HCT116 (cell line): Measurements from ENCODE around the gene SGMS1. TPM values are rescaled to one million over a fixed set of nuclear protein-coding genes. Genes with fewer than 3 reads are reported as not detected.

Experiments used
- ATAC-seq: fragments of 200-7000 bp; cut with Tn5 transposase; 2 replicates; pipeline ENCODE4 v1.9.1; 2020; ENCODE audit warnings: mild to moderate bottlenecking, moderate library complexity
- BruUV-seq: library from RNA; stranded (reverse); fragments of 400-500 nt; replicated peaks from 2 replicates; lab custom pipeline; 2021; lab: Mats Ljungman, UMichigan
- CTCF ChIA-PET: fragments of 300-600 bp; sonication (Branson Sonifier 250); formaldehyde crosslinking; loops from one replicate; lab custom pipeline; 2021; ENCODE audit warnings: antibody characterized with exemption; lab: Charles Lee
- POLR2A ChIA-PET: fragments of 300-600, 350-600 bp; sonication (Branson Sonifier 250); formaldehyde crosslinking; loops from one replicate; lab custom pipeline; 2021; ENCODE audit warnings: antibody characterized with exemption; lab: Charles Lee
- RAD21 ChIA-PET, 2 experiments: fragments of 300-600 bp; sonication (Branson Sonifier 250); formaldehyde crosslinking; loops; one replicate each; lab custom pipeline; 2023; ENCODE audit warnings: low total read pairs in 2 of 2; ENCODE audit not compliant: uncharacterized antibody in 2 of 2, unreplicated experiment in 2 of 2, low non-redundant PET in 1 of 2; lab: Charles Lee
- DNase-seq: peaks from one replicate; pipeline ENCODE4 v3.0.0-alpha.2; 2010; ENCODE audit warnings: low read depth, low spot score
- H2AFZ ChIP-seq: fragments of 200-600 bp; shearing (Covaris generic), sonication (generic); 2 replicates; pipeline ENCODE4 v1.6.1; 2017; ENCODE audit warnings: low read depth, mixed run types, mixed read lengths, antibody characterized with exemption, low read length; ENCODE audit not compliant: poor library complexity, severe bottlenecking
- H3K27ac ChIP-seq: 2 replicates; pipeline ENCODE4 v1.5.1; 2012; ENCODE audit warnings: low read depth, low read length
- H3K27me3 ChIP-seq: fragments of 200-600 bp; sonication (generic); 2 replicates; pipeline ENCODE4 v1.6.1; 2016; ENCODE audit warnings: mixed run types, low read length, mixed read lengths; ENCODE audit not compliant: insufficient read depth
- H3K36me3 ChIP-seq, 2 experiments: fragments of 200-500 bp in 1 of 2; fragments of 200-600 bp in 1 of 2; sonication (Bioruptor generic) in 1 of 2; sonication (generic) in 1 of 2; 2 replicates each; pipeline versions ENCODE4 v1.5.1 to v1.6.1; 2014 to 2016; ENCODE audit warnings: low read length in 2 of 2, inconsistent platforms in 1 of 2, mixed read lengths in 1 of 2, mixed run types in 1 of 2; ENCODE audit not compliant: insufficient read depth in 2 of 2, control insufficient read depth in 1 of 2
- H3K4me1 ChIP-seq, 2 experiments: fragments of 200-600 bp in 1 of 2; sonication (generic) in 1 of 2; 2 replicates each; pipeline versions ENCODE4 v1.5.1 to v1.6.1; 2012 to 2017; ENCODE audit warnings: low read length in 2 of 2, inconsistent platforms in 1 of 2, mild to moderate bottlenecking in 1 of 2, mixed read lengths in 1 of 2, mixed run types in 1 of 2, moderate library complexity in 1 of 2; ENCODE audit not compliant: insufficient read depth in 2 of 2, control insufficient read depth in 1 of 2
- H3K4me2 ChIP-seq: fragments of 200-600 bp; sonication (generic); 2 replicates; pipeline ENCODE4 v1.6.1; 2017; ENCODE audit warnings: mixed run types, low read length, mixed read lengths
- H3K4me3 ChIP-seq, 2 experiments: fragments of 200-600 bp in 1 of 2; sonication (generic) in 1 of 2; replicated peaks in 1 of 2; 2 replicates each; pipeline ENCODE4 v1.5.1; 2011 to 2016; ENCODE audit warnings: low read length in 2 of 2, control low read depth in 1 of 2, low read depth in 1 of 2, mild to moderate bottlenecking in 1 of 2, mixed read lengths in 1 of 2, mixed run types in 1 of 2
- H3K79me2 ChIP-seq: fragments of 200-600 bp; sonication (generic); 2 replicates; pipeline ENCODE4 v1.6.1; 2017; ENCODE audit warnings: mild to moderate bottlenecking, mixed run types, low read length, moderate library complexity, mixed read lengths; ENCODE audit not compliant: insufficient read depth
- H3K9ac ChIP-seq: fragments of 200-600 bp; sonication (generic); 2 replicates; pipeline ENCODE4 v1.6.1; 2016; ENCODE audit warnings: low read length, mixed read lengths
- H3K9me2 ChIP-seq: fragments of 200-600 bp; sonication (generic), shearing (Covaris generic); 2 replicates; pipeline ENCODE4 v1.6.1; 2017; ENCODE audit warnings: mixed run types, mild to moderate bottlenecking, moderate library complexity; ENCODE audit not compliant: insufficient read depth
- H3K9me3 ChIP-seq, 2 experiments: fragments of 200-500 bp in 1 of 2; fragments of 200-600 bp in 1 of 2; sonication (Bioruptor generic) in 1 of 2; sonication (generic) in 1 of 2; 2 replicates each; pipeline ENCODE4 v1.6.1; 2014 to 2017; ENCODE audit warnings: low read length in 2 of 2, mixed read lengths in 2 of 2, inconsistent platforms in 1 of 2, low read depth in 1 of 2, mild to moderate bottlenecking in 1 of 2, mixed run types in 1 of 2, moderate library complexity in 1 of 2; ENCODE audit not compliant: control insufficient read depth in 1 of 2, insufficient read depth in 1 of 2
- H4K20me1 ChIP-seq: fragments of 200-600 bp; sonication (generic), shearing (Covaris generic); 2 replicates; pipeline ENCODE4 v1.6.1; 2017; ENCODE audit warnings: mixed run types, mild to moderate bottlenecking, moderate library complexity; ENCODE audit not compliant: insufficient read depth
- CBX3 ChIP-seq: IDR thresholded peaks from 2 replicates; pipeline ENCODE4 v1.6.1; 2012; ENCODE audit warnings: low read depth
- CEBPB ChIP-seq: IDR thresholded peaks from 2 replicates; pipeline ENCODE4 v1.6.1; 2012; ENCODE audit warnings: low read depth
- EGR1 ChIP-seq: IDR thresholded peaks from 2 replicates; pipeline ENCODE4 v1.6.1; 2012; ENCODE audit warnings: low read depth
- EZH2phosphoT487 ChIP-seq: fragments of 200-600 bp; IDR thresholded peaks from 2 replicates; pipeline ENCODE4 v1.6.1; 2018; ENCODE audit warnings: antibody characterized with exemption, borderline replicate concordance
- FOSL1 ChIP-seq: IDR thresholded peaks from 2 replicates; pipeline ENCODE4 v1.6.1; 2012; ENCODE audit warnings: low read depth
- JUND ChIP-seq: IDR thresholded peaks from 2 replicates; pipeline ENCODE4 v1.6.1; 2012
- POLR2A ChIP-seq: IDR thresholded peaks from 2 replicates; pipeline ENCODE4 v1.7.0; 2011; ENCODE audit warnings: borderline replicate concordance; ENCODE audit not compliant: insufficient read depth, insufficient read length; ENCODE audit errors: extremely low read depth
- POLR2AphosphoS5 ChIP-seq: IDR thresholded peaks from 2 replicates; pipeline ENCODE4 v1.6.1; 2011; ENCODE audit warnings: mild to moderate bottlenecking, low read depth, low read length, moderate library complexity
- RAD21 ChIP-seq: IDR thresholded peaks from 2 replicates; pipeline ENCODE4 v1.6.1; 2012; ENCODE audit warnings: low read depth, mild to moderate bottlenecking
- SP1 ChIP-seq: IDR thresholded peaks from 2 replicates; pipeline ENCODE4 v1.6.1; 2012; ENCODE audit warnings: low read depth
- SRF ChIP-seq: IDR thresholded peaks from 2 replicates; pipeline ENCODE4 v1.6.1; 2012; ENCODE audit warnings: low read depth
- TCF7L2 ChIP-seq: IDR thresholded peaks from 2 replicates; pipeline ENCODE4 v1.7.0; 2011; ENCODE audit warnings: borderline replicate concordance, inconsistent platforms; ENCODE audit not compliant: insufficient read depth, insufficient read length; ENCODE audit errors: extremely low read depth
- YY1 ChIP-seq: IDR thresholded peaks from 2 replicates; pipeline ENCODE4 v1.6.1; 2011; ENCODE audit warnings: low read length, low read depth, moderate library complexity, mild to moderate bottlenecking; ENCODE audit not compliant: insufficient replicate concordance; ENCODE audit errors: extremely low read depth
- ZFX ChIP-seq: fragments of 450-650 bp; IDR thresholded peaks from 2 replicates; pipeline ENCODE4 v1.6.1; 2017
- ZNF274 ChIP-seq: fragments of 200-500 bp; sonication (Bioruptor generic); IDR thresholded peaks from 2 replicates; pipeline ENCODE4 v1.6.1; 2014; ENCODE audit warnings: mild to moderate bottlenecking, low read depth, low read length, inconsistent platforms
- intact Hi-C: fragments of 100-400 bp; cut with micrococcal nuclease; formaldehyde crosslinking; loops from 2 replicates; pipeline ENCODE4 v1.10.0; 2022
- total RNA-seq: library from RNA; stranded (reverse); gene quantifications from one replicate; pipeline ENCODE4 v1.2.1, GENCODE V29; 2021; ENCODE audit not compliant: unreplicated experiment
- TF ChIP-seq, protein P1 (sequence below): IDR thresholded peaks from 2 replicates; pipeline ENCODE4 v1.6.1; 2012
- TF ChIP-seq, protein P2 (sequence below): IDR thresholded peaks from 2 replicates; pipeline ENCODE4 v1.6.1; 2011; ENCODE audit warnings: mild to moderate bottlenecking, low read length, moderate library complexity; ENCODE audit not compliant: insufficient replicate concordance; ENCODE audit errors: extremely low read depth

Gene SGMS1
- total RNA-seq, 1 experiment from 2014 or later: 29.1 TPM

DNA sequence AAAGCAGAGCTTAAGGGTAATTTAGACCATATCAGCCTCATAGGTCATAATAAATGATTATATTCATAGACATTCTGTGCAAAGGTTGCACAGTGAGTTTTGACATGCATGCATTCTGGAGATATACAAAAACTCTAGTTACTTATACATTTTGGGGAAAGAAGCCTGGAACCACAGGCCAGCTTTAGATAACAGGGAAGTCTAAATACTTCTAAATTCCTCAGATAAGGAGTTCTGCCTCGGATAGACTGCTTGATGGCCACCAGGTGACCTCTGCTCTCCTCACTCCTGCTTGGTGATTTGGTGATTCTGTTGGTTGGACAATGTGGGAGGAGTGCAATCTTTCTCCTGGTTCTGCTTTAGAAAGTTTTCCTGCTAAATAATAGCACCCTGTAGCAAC, 77.9 kb downstream of the SGMS1 start:
- no peak for ATAC-seq
- Histone ChIP-seq H3K9me2 (no peaks in the 10 kb centered on the region), H3K4me3 (no peak overlapping the region), H3K9ac (no peak overlapping the region), H3K4me2 (no peak overlapping the region), H3K4me1 (peaks cover 0 to 5% of the 10 kb centered on the region in 2 experiments; a peak in 1 of 4 replicates), H3K79me2 (peaks cover 8% of the 10 kb centered on the region; the same call in 1 of the 2 replicates), H3K9me3 (no peaks in the 10 kb centered on the region), H4K20me1 (no peaks in the 10 kb centered on the region), H3K36me3 (no peaks in the 10 kb centered on the region), H3K27me3 (no peaks in the 10 kb centered on the region), H2AFZ (no peak overlapping the region), H3K27ac (no peak overlapping the region)
- CTCF ChIA-PET: no interaction called here
- RAD21 ChIA-PET: no interaction called here
- TF ChIP-seq YY1: no peak
- TF ChIP-seq CBX3: no peak
- no peak for TF ChIP-seq JUND
- POLR2A ChIA-PET: no interaction called here
- intact Hi-C loops: no loop called here
- no TSS peak for BruUV-seq
- DNase-seq: no peak

DNA sequence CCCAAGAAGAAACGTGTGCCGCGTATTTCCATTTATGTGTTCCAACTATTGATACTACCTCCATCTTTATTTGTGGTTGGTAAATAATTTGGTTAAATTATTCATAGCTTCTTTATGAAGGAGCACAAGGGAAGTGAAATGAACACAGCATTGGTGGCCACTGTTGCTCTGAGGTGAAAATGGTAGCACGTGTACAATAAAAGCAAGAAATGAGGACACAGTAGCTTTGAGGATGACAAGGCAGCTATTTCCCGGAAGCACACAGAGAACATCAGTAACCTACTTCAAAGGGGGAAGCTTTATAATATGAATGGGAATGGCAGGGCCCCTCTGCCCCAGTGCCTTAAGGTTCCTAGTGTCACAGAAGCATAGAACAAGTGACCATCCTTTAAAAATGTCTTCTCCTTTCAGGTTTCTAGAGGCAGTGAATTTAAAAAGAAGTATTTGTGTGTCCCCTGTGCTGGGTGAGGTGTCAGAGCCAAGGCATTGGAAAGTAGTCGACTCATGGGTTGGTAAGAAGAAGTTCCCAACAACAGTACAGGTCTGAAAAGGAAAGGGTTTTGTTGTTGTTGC, 78.8 kb downstream of the SGMS1 start:
- intact Hi-C loops: no loop called here
- ChIA-PET RAD21 (no interaction called here), CTCF (no interaction called here), POLR2A (no interaction called here)
- DNase-seq (no peak), ATAC-seq (no peak)
- H2AFZ ChIP-seq: no peak overlapping the region
- peaks cover 0 to 14% of the 10 kb centered on the region in 2 experiments; a peak in 1 of 4 replicates for H3K4me1 ChIP-seq
- no peak overlapping the region for H3K27ac ChIP-seq
- H3K9ac ChIP-seq: no peak overlapping the region
- H3K9me3 ChIP-seq: no peaks in the 10 kb centered on the region
- peaks cover 8% of the 10 kb centered on the region; the same call in 1 of the 2 replicates for H3K79me2 ChIP-seq
- BruUV-seq: no TSS peak
- H3K4me3 ChIP-seq: no peak overlapping the region
- no peaks in the 10 kb centered on the region for H4K20me1 ChIP-seq
- H3K4me2 ChIP-seq: no peak overlapping the region
- no peaks in the 10 kb centered on the region for H3K36me3 ChIP-seq
- no peaks in the 10 kb centered on the region for H3K9me2 ChIP-seq
- TF ChIP-seq FOSL1 (no peak), JUND (no peak), CBX3 (no peak), ZFX (no peak), EGR1 (no peak), ZNF274 (no peak), SP1 (no peak), TCF7L2 (no peak), POLR2AphosphoS5 (no peak), RAD21 (no peak), CEBPB (no peak), EZH2phosphoT487 (no peak), SRF (no peak), YY1 (no peak), POLR2A (no peak)
- TF ChIP-seq, protein P1, sequence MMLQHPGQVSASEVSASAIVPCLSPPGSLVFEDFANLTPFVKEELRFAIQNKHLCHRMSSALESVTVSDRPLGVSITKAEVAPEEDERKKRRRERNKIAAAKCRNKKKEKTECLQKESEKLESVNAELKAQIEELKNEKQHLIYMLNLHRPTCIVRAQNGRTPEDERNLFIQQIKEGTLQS: no peak
- TF ChIP-seq, protein P2, sequence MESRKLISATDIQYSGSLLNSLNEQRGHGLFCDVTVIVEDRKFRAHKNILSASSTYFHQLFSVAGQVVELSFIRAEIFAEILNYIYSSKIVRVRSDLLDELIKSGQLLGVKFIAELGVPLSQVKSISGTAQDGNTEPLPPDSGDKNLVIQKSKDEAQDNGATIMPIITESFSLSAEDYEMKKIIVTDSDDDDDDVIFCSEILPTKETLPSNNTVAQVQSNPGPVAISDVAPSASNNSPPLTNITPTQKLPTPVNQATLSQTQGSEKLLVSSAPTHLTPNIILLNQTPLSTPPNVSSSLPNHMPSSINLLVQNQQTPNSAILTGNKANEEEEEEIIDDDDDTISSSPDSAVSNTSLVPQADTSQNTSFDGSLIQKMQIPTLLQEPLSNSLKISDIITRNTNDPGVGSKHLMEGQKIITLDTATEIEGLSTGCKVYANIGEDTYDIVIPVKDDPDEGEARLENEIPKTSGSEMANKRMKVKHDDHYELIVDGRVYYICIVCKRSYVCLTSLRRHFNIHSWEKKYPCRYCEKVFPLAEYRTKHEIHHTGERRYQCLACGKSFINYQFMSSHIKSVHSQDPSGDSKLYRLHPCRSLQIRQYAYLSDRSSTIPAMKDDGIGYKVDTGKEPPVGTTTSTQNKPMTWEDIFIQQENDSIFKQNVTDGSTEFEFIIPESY: no peak
- no peaks in the 10 kb centered on the region for H3K27me3 ChIP-seq
